Dermis microvascular lymphatic vessel endothelial cell (primary cell): ENCODE measurements around the gene RXRG. TPM values are rescaled to one million over a fixed set of nuclear protein-coding genes. Genes with fewer than 3 reads are reported as not detected.

Experiments
- DNase-seq, 2 donors: peaks; one replicate each; pipeline versions ENCODE4 v3.0.0 to v3.0.0-alpha.2; 2010; ENCODE audit warnings: low read depth in 2 of 2
- total RNA-seq: library from RNA; depleted of rRNA; stranded (reverse); fragments of >200 nt; gene quantifications from 2 replicates; pipeline ENCODE4 v1.2.1, GENCODE V29; 2014

RXRG gene
- total RNA-seq, 1 donor from 2014 or later = not detected

GRCh38 chr1:165451691-165452090 is 6.8 kb upstream of the RXRG start:
- DNase-seq = no peak

- no peak for DNase-seq
These were observed 4.2 kb upstream of the RXRG start for GRCh38 chr1:165449131-165449530.

GRCh38 chr1:165445388-165445787 is 462 bp upstream of the RXRG start:
- no peak for DNase-seq

GRCh38 chr1:165443539-165444311 is 1.2 kb downstream of the RXRG start:
- DNase-seq = no peak

- no peak for DNase-seq
These were observed 2.3 kb downstream of the RXRG start for GRCh38 chr1:165442653-165443052.

GRCh38 chr1:165442053-165442452 is 2.9 kb downstream of the RXRG start:
- no peak for DNase-seq

- DNase-seq = no peak
These were observed 3.6 kb downstream of the RXRG start for GRCh38 chr1:165441166-165441880.

GRCh38 chr1:165439330-165439729 is 5.6 kb downstream of the RXRG start:
- no peak for DNase-seq

GRCh38 chr1:165436994-165437393 is 7.9 kb downstream of the RXRG start:
- no peak for DNase-seq

GRCh38 chr1:165435801-165436200 is 9.1 kb downstream of the RXRG start:
- no peak for DNase-seq

- DNase-seq = no peak
These were observed 10.6 kb downstream of the RXRG start for GRCh38 chr1:165434281-165434680.

GRCh38 chr1:165431079-165431478 is 13.8 kb downstream of the RXRG start:
- no peak for DNase-seq

GRCh38 chr1:165426745-165427144 is 18.2 kb downstream of the RXRG start:
- DNase-seq = no peak

- no peak for DNase-seq
These were observed 19.3 kb downstream of the RXRG start for GRCh38 chr1:165425621-165426020.

GRCh38 chr1:165424454-165425216 is 20.3 kb downstream of the RXRG start:
- DNase-seq = no peak

- DNase-seq = no peak
These were observed 21.8 kb downstream of the RXRG start for GRCh38 chr1:165423136-165423535.

- no peak for DNase-seq
These were observed 24.3 kb downstream of the RXRG start for GRCh38 chr1:165420655-165421054.

GRCh38 chr1:165419839-165420238 is 25.1 kb downstream of the RXRG start:
- no peak for DNase-seq

- no peak for DNase-seq
These were observed 26.7 kb downstream of the RXRG start for GRCh38 chr1:165418195-165418594.

GRCh38 chr1:165416876-165417275 is 28.1 kb downstream of the RXRG start:
- no peak for DNase-seq

GRCh38 chr1:165415068-165415467 is 29.9 kb downstream of the RXRG start:
- no peak for DNase-seq

GRCh38 chr1:165414620-165415019 is 30.3 kb downstream of the RXRG start:
- DNase-seq = no peak
